GM12878 (cell line): ENCODE measurements around the gene TMEM9B. TPM values are rescaled to one million over a fixed set of nuclear protein-coding genes. Genes with fewer than 3 reads are reported as not detected.

Source experiments
- ATAC-seq: fragments of 200-7000 bp; cut with Tn5 transposase; 3 replicates; pipeline ENCODE4 v1.9.1; 2020; ENCODE audit warnings: mild to moderate bottlenecking, moderate library complexity
- BruUV-seq: library from RNA; stranded (reverse); fragments of 400-500 nt; replicated peaks from 2 replicates; lab custom pipeline; 2021; lab: Mats Ljungman, UMichigan
- CTCF ChIA-PET: fragments of 300-600 bp; sonication (Branson Sonifier 250); formaldehyde crosslinking; extraction: SDS; loops from one replicate; lab custom pipeline; 2021; ENCODE audit warnings: inconsistent platforms; lab: Yijun Ruan, JAX
- POLR2A ChIA-PET: fragments of 350-600 bp; formaldehyde crosslinking; extraction: SDS; loops from one replicate; lab custom pipeline; 2021; ENCODE audit warnings: inconsistent platforms; lab: Charles Lee
- RAD21 ChIA-PET: fragments of 300-600 bp; sonication (Branson Sonifier 250); formaldehyde crosslinking; loops from one replicate; lab custom pipeline; 2023; ENCODE audit warnings: antibody characterized with exemption; ENCODE audit not compliant: unreplicated experiment; lab: Charles Lee
- SMC1A ChIA-PET: fragments of 300-600 bp; sonication (Branson Sonifier 250); formaldehyde crosslinking; loops from one replicate; lab custom pipeline; 2023; ENCODE audit not compliant: unreplicated experiment, uncharacterized antibody; lab: Charles Lee
- DNase-seq: peaks from one replicate; pipeline ENCODE4 v3.0.0-alpha.2; 2011; ENCODE audit warnings: low read depth, low spot score
- FAIRE-seq: peaks from 3 replicates; lab custom pipeline; 2011; peaks lifted over from hg19 to GRCh38; lab: Jason Lieb, UNC
- H2AFZ ChIP-seq: 2 replicates; pipeline ENCODE4 v1.6.0; 2011; ENCODE audit warnings: low read depth, low read length, control low read depth; ENCODE audit not compliant: control insufficient read depth
- H3K27ac ChIP-seq: 2 replicates; pipeline ENCODE4 v1.5.1; 2011; ENCODE audit warnings: control low read depth; ENCODE audit not compliant: control insufficient read depth, insufficient read depth
- H3K27me3 ChIP-seq, 2 experiments: replicated peaks in 1 of 2; 2 replicates each; pipeline versions ENCODE4 v1.6.0 to v1.6.1; 2011; ENCODE audit warnings: low read length in 1 of 2; ENCODE audit not compliant: control insufficient read depth in 2 of 2, insufficient read depth in 2 of 2
- H3K36me3 ChIP-seq, 2 experiments: 2 replicates each; pipeline ENCODE4 v1.5.1; 2011; ENCODE audit warnings: low read length in 1 of 2; ENCODE audit not compliant: control insufficient read depth in 2 of 2, insufficient read depth in 2 of 2
- H3K4me1 ChIP-seq: 2 replicates; pipeline ENCODE4 v1.6.1; 2011; ENCODE audit warnings: mild to moderate bottlenecking, low read length, moderate library complexity, mixed read lengths; ENCODE audit not compliant: control insufficient read depth, insufficient read depth
- H3K4me2 ChIP-seq: 2 replicates; pipeline ENCODE4 v1.6.0; 2011; ENCODE audit warnings: control low read depth; ENCODE audit not compliant: control insufficient read depth, insufficient read depth
- H3K4me3 ChIP-seq: fragments of 200-600 bp; sonication (generic); 2 replicates; pipeline ENCODE4 v1.5.1; 2016
- H3K79me2 ChIP-seq: 2 replicates; pipeline ENCODE4 v1.6.0; 2011; ENCODE audit warnings: low read length; ENCODE audit not compliant: control insufficient read depth, insufficient read depth
- H3K9ac ChIP-seq: 2 replicates; pipeline ENCODE4 v1.8.0; 2011; ENCODE audit warnings: low read length, control low read depth, mixed read lengths; ENCODE audit not compliant: control insufficient read depth, insufficient read depth
- H3K9me3 ChIP-seq: replicated peaks from 3 replicates; pipeline ENCODE4 v1.5.1; 2011; ENCODE audit warnings: mild to moderate bottlenecking, low read length; ENCODE audit not compliant: control insufficient read depth, insufficient read depth
- H4K20me1 ChIP-seq: 2 replicates; pipeline ENCODE4 v1.6.0; 2011; ENCODE audit not compliant: control insufficient read depth, insufficient read depth
- CBX3 ChIP-seq: fragments of 200-600 bp; sonication (generic); IDR thresholded peaks from 2 replicates; pipeline ENCODE4 v1.6.1; 2016; ENCODE audit warnings: low read depth, borderline replicate concordance
- CEBPB ChIP-seq, 2 experiments: fragments of 150-350 bp in 1 of 2; IDR thresholded peaks; 2 replicates each; pipeline ENCODE4 v1.6.1; 2012 to 2014; ENCODE audit warnings: low read depth in 2 of 2, low read length in 2 of 2, borderline replicate concordance in 1 of 2, inconsistent platforms in 1 of 2
- ESRRA ChIP-seq: IDR thresholded peaks from 2 replicates; pipeline ENCODE4 v1.6.1; 2012; ENCODE audit warnings: mild to moderate bottlenecking, low read length, improper control_type of control experiment
- IRF5 ChIP-seq: fragments of 450-650 bp; IDR thresholded peaks from 2 replicates; pipeline ENCODE4 v1.6.1; 2017; ENCODE audit warnings: borderline replicate concordance
- KAT2A ChIP-seq: conservative IDR thresholded peaks from 2 replicates; pipeline ENCODE4 v1.6.1; 2011; ENCODE audit warnings: low read depth, low read length; ENCODE audit not compliant: control insufficient read depth
- NBN ChIP-seq: fragments of 450-650 bp; IDR thresholded peaks from 2 replicates; pipeline ENCODE4 v1.6.1; 2016
- SMARCA5 ChIP-seq: fragments of 450-650 bp; IDR thresholded peaks from 2 replicates; pipeline ENCODE4 v1.6.1; 2017; ENCODE audit warnings: mild to moderate bottlenecking
- WGBS: methylation state at CpG from one replicate; pipeline ENCODE4 v1.1.6; 2016; ENCODE audit warnings: low lambda C conversion rate; ENCODE audit not compliant: insufficient replicate concordance, insufficient coverage; ENCODE audit errors: missing lambda C conversion rate; 5-methylcytosine and 5-hydroxymethylcytosine counted together
- in situ Hi-C: fragments of 300-500 bp; cut with MboI; formaldehyde crosslinking; loops from 9 replicates; pipeline ENCODE4 v1.14.3; 2018; ENCODE audit warnings: mixed read lengths
- intact Hi-C: fragments of 100-400 bp; cut with micrococcal nuclease; formaldehyde crosslinking; loops from one replicate; pipeline ENCODE4 v1.14.2; 2022; ENCODE audit not compliant: unreplicated experiment
- polyA plus RNA-seq, 11 experiments: library from polyadenylated mRNA; depleted of rRNA in 4 of 11; unstranded in 6 of 11; stranded (reverse) in 5 of 11; fragments of >200 nt; fragmentation: Nextera tagmentation in 4 of 11; fragmentation: Illumina TruSeq in 1 of 11; extraction: Ambion mirVana in 4 of 11; extraction: Trizol in 1 of 11; gene quantifications; 1 replicate in 1 of 11; 2 replicates in 10 of 11; pipeline versions ENCODE4 v1.2.1 to v1.2.3, GENCODE V29; 2011 to 2016; ENCODE audit warnings: inconsistent platforms in 2 of 11, missing spikeins in 2 of 11, low read depth in 1 of 11
- total RNA-seq, 4 experiments: library from RNA; depleted of rRNA in 3 of 4; stranded (reverse); fragments of >200 nt in 3 of 4; fragmentation: Illumina TruSeq in 1 of 4; extraction: Trizol in 1 of 4; gene quantifications; 2 replicates each; pipeline versions ENCODE4 v1.2.1 to v1.2.3, GENCODE V29; 2013 to 2021

The TMEM9B gene
- total and polyA plus RNA-seq, 10 of the 15 experiments (the other 5 are each of a cell fraction or from before 2014, with no cell fraction given) = 11.5 to 54.0 (median 30.0) TPM

- no peak overlapping the region for H3K27ac ChIP-seq
- ATAC-seq (no peak), DNase-seq (no peak), FAIRE-seq (no peak)
- H4K20me1 ChIP-seq = no peaks in the 10 kb centered on the region
- H3K9me3 ChIP-seq = no peaks in the 10 kb centered on the region
- no peak overlapping the region for H3K9ac ChIP-seq
- no peak overlapping the region for H2AFZ ChIP-seq
- no peaks in the 10 kb centered on the region for H3K4me1 ChIP-seq
- no peak overlapping the region for H3K4me2 ChIP-seq
- TF ChIP-seq IRF5 (no peak), CEBPB (IDR thresholded peaks at IDR 0.05; ENCODE audit: borderline replicate concordance in 1 of 2, low read depth in 2 of 2, low read length in 2 of 2) (no peak), ESRRA (no peak), SMARCA5 (no peak), NBN (no peak), CBX3 (no peak), KAT2A (no peak)
- no peak overlapping the region for H3K4me3 ChIP-seq
- H3K27me3 ChIP-seq = no peaks in the 10 kb centered on the region
- ChIA-PET POLR2A (no interaction called here), RAD21 (no interaction called here), CTCF (interaction anchor here (0.6 to 3.6 kb wide), 6 partner anchors 12 to 126 kb away, joined by 3 to 12 read pairs (median 4); no protein-coding TSS in a partner anchor), SMC1A (interaction anchor here (1.0 to 2.0 kb wide), 4 partner anchors 22 to 215 kb away, joined by 3 to 6 read pairs (median 4); no protein-coding TSS in a partner anchor)
- H3K79me2 ChIP-seq = no peaks in the 10 kb centered on the region
- in situ Hi-C loops (no loop called here), intact Hi-C loops (no loop called here)
- 64% methylated on average over 8 of the region's 8 CpGs for WGBS
- H3K36me3 ChIP-seq = no peaks in the 10 kb centered on the region
- no TSS peak for BruUV-seq
Observed at GRCh38 chr11:8941341-8942103, 22.7 kb downstream of the TMEM9B start.
